Measurements from ENCODE around the gene PLEKHA4. TPM values are rescaled to one million over a fixed set of nuclear protein-coding genes. Genes with fewer than 3 reads are reported as not detected.
A peak's percentile ranks its signal among the peaks of the same experiment; 100 is the strongest.

The PLEKHA4 gene
- total RNA-seq, 6 experiments from 2014 or later, result 5.7 to 25.6 (median 12.0) TPM

DNA sequence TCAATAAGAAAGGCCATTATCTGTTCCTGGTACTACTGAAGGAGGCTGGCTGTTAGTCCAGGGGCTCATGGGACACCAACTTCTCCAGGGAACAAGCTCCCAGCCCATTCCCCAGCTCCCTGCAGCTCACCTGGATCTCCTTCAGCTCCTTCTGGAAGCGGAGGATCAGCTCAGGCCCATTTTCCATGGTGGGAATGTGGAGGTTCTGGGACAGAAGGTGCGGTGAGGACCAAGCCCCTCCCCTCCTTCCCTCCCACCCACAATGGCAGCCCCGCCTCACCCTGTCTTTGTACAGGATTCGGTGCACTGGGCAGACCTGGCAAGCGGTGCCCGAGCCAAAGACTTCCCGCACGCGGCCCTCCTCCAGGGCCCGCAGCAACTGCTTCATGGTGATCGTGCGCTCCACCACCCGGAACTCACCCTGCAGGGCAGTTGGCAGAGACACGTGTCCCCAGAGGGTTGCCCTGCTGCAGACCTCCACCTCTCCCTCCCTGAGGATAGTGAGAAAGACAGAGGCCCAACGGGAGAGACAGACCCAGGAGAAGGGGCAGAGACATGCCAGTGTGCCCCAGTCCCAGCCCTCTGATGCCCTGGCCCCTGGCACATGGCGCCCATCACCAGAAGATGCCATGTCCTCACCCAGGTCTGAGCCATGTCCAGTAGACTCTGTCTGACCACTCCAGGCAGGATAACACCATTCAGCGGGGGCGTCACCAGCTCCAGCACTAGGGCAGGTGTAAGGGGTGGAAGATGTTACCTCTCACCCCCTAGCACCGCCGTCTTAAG, 71.9 kb downstream of the PLEKHA4 start:
- ATAC-seq, result no peak
- TF ChIP-seq POLR2A (IDR thresholded peaks at IDR 0.05) (no peak), CTCF (IDR thresholded peaks at IDR 0.05) (no peak)
- no peaks in the 10 kb centered on the region for H3K9me3 ChIP-seq
- H3K4me3 ChIP-seq, result no peak overlapping the region
- H3K36me3 ChIP-seq, result peaks cover 0 to 9% (median 0%) of the 10 kb centered on the region in 4 donors
- WGBS (ENCODE audit: insufficient coverage, low coverage, low lambda C conversion rate, missing lambda C conversion rate), result no CpG with 5 or more reads among the region's 20 CpGs
- intact Hi-C loops (cut with DNase I), result loop anchor here (5.0 kb wide), 1 partner anchor 41 kb away; the partner anchor contains the start of gene HSD17B14 (in 2 of the 2)
- H3K27me3 ChIP-seq, result no peaks in the 10 kb centered on the region
- peak overlapping the region in 2 of 3 donors; percentile 56 to 61 for H3K27ac ChIP-seq
- H3K4me1 ChIP-seq, result peaks cover 0 to 16% (median 5%) of the 10 kb centered on the region in 4 donors
- no peak for DNase-seq

DNA sequence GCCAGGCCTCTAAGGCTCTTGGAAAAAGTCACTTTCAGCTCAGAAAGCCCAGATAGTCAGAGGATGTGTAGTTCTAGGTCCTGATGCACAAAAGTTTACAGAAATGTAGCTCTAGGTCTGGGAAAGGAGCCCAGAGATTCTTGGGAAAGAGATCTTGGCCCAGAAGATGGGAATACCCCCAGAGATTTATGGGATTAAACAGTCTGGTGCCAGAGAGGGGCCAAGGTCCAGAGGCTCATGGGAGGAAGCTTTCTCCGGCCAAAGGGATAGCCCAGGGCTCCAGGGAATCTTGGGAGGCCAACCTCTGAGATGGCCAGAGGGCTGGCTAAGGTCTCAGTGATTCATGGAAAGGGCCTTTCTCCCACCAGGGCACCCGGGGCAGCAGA, 72.7 kb downstream of the PLEKHA4 start:
- Histone ChIP-seq H3K4me3 (no peak overlapping the region), H3K27me3 (no peaks in the 10 kb centered on the region), H3K4me1 (peaks cover 0 to 16% (median 5%) of the 10 kb centered on the region in 4 donors), H3K27ac (peak overlapping the region; percentile 56 to 69 (median 61)), H3K9me3 (no peaks in the 10 kb centered on the region), H3K36me3 (peaks cover 0 to 9% (median 0%) of the 10 kb centered on the region in 4 donors)
- peak in 1 of 3 donors; percentile 76 for DNase-seq
- WGBS (ENCODE audit: insufficient coverage, low coverage, low lambda C conversion rate, missing lambda C conversion rate), result no CpG with 5 or more reads among the region's 2 CpGs
- TF ChIP-seq POLR2A (IDR thresholded peaks at IDR 0.05) (no peak), CTCF (IDR thresholded peaks at IDR 0.05) (no peak)
- intact Hi-C loops (cut with DNase I), result loop anchor here (5.0 kb wide), 1 partner anchor 42 kb away; the partner anchor contains the start of gene HSD17B14 (in 2 of the 2)
- peak; percentile 25 to 76 (median 60) for ATAC-seq

- peak; percentile 96 to 99 (median 98) for TF ChIP-seq CTCF (IDR thresholded peaks at IDR 0.05)
- TF ChIP-seq POLR2A (IDR thresholded peaks at IDR 0.05), result no peak
- Histone ChIP-seq H3K27me3 (no peaks in the 10 kb centered on the region), H3K9me3 (no peaks in the 10 kb centered on the region), H3K4me1 (peaks cover 0 to 16% (median 5%) of the 10 kb centered on the region in 4 donors), H3K4me3 (peak overlapping the region; percentile 46 to 64 (median 57)), H3K27ac (peak overlapping the region; percentile 56 to 69 (median 61)), H3K36me3 (peaks cover 0 to 9% (median 0%) of the 10 kb centered on the region in 4 donors)
- 1% methylated on average over 23 of the region's 38 CpGs for WGBS (ENCODE audit: insufficient coverage, low coverage, low lambda C conversion rate, missing lambda C conversion rate)
- intact Hi-C loops (cut with DNase I), result loop anchor here (5.0 kb wide), 1 partner anchor 42 kb away; the partner anchor contains the start of gene HSD17B14 (in 2 of the 2)
- DNase-seq, result peak; percentile 90 to 94 (median 94)
- ATAC-seq, result peak; percentile 96 to 99 (median 98)
Observed at GRCh38 chr19:48795055-48795684, 73.2 kb downstream of the PLEKHA4 start.

GRCh38 chr19:48794291-48794690, 74.1 kb downstream of the PLEKHA4 start:
- intact Hi-C loops (cut with DNase I), result no loop called here
- H3K4me3 ChIP-seq, result no peak overlapping the region
- no peak for ATAC-seq
- H3K9me3 ChIP-seq, result no peaks in the 10 kb centered on the region
- H3K36me3 ChIP-seq, result peaks cover 0 to 5% (median 0%) of the 10 kb centered on the region in 4 donors
- H3K4me1 ChIP-seq, result peaks cover 0 to 16% (median 5%) of the 10 kb centered on the region in 4 donors
- H3K27ac ChIP-seq, result no peak overlapping the region
- TF ChIP-seq POLR2A (IDR thresholded peaks at IDR 0.05) (no peak), CTCF (IDR thresholded peaks at IDR 0.05) (no peak)
- no peak for DNase-seq
- no peaks in the 10 kb centered on the region for H3K27me3 ChIP-seq
- 53% methylated on average over 3 of the region's 6 CpGs for WGBS (ENCODE audit: insufficient coverage, low coverage, low lambda C conversion rate, missing lambda C conversion rate)
